ENCODE results near the gene KCNQ1.

GRCh38 chr11:2541881-2542361 is 97.1 kb downstream of the KCNQ1 start:
- TF ChIP-seq SPI1 (IDR thresholded peaks at IDR 0.05; ENCODE audit: low read depth, low read length) = no peak
- TF ChIP-seq POLR2AphosphoS5 (IDR thresholded peaks at IDR 0.05; ENCODE audit: low read depth, low read length) = no peak
- no peak for TF ChIP-seq POLR2A (IDR thresholded peaks at IDR 0.05; ENCODE audit: low read depth, low read length)
- no peak for TF ChIP-seq TAF1 (IDR thresholded peaks at IDR 0.05; ENCODE audit: low read depth, low read length)
- no peak for TF ChIP-seq PAX5 (IDR thresholded peaks at IDR 0.05; ENCODE audit: insufficient read depth, low read length, severe bottlenecking)

All from GM12891 (cell line).